ENCODE measurements around the gene GJD3. TPM values are rescaled to one million over a fixed set of nuclear protein-coding genes. Genes with fewer than 3 reads are reported as not detected.

Gene GJD3
- total RNA-seq, 1 donor from 2014 or later: not detected

DNA sequence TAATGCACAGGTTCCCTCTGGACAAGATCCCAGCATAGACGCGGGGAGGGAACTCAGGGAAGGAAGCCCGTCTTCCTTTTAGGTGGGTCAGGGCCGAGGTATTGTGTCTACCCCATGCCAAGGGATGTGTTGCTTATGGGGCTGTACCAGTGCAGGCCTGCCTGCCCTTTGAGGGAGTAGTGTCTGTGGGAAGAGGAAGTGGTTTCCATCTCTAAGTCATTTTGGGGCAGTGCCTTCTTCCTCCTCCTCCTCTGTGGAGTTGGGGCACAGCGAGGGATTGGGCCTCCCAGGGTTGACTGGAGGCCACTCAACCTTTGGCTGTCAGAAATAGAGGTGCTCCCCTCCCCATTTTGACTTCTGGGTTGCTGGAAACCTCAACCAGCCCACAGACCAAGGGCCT is 26.5 kb downstream of the GJD3 start:
- peaks cover 54% of the 10 kb centered on the region for H3K27me3 ChIP-seq
- Mint-ChIP-seq H3K9me3 (no peaks in the 10 kb centered on the region), H3K4me1 (peaks cover 21% of the 10 kb centered on the region), H3K27ac (no peak overlapping the region), H3K4me3 (no peak overlapping the region), H3K36me3 (no peaks in the 10 kb centered on the region), H3K27me3 (ENCODE audit: insufficient read depth, low read depth) (no peaks in the 10 kb centered on the region)
- no peak overlapping the region for H3K4me3 ChIP-seq
- H3K4me1 ChIP-seq: peaks cover 29% of the 10 kb centered on the region
- H2AFZ ChIP-seq (replicated peaks): no peak overlapping the region
- H3K79me2 ChIP-seq (ENCODE audit: low read depth): peaks cover 3% of the 10 kb centered on the region
- peaks cover 77% of the 10 kb centered on the region for H4K20me1 ChIP-seq (ENCODE audit: low read depth)
- no peaks in the 10 kb centered on the region for H3K36me3 ChIP-seq
- H3K9ac ChIP-seq: no peak overlapping the region
- no peak overlapping the region for H3K4me2 ChIP-seq
- H3K9me3 ChIP-seq (ENCODE audit: low read depth): no peaks in the 10 kb centered on the region
- H3K27ac ChIP-seq: no peak overlapping the region
- H3F3A ChIP-seq (ENCODE audit: low read depth): peaks cover 21% of the 10 kb centered on the region
- no peak for TF ChIP-seq CTCF (IDR thresholded peaks at IDR 0.05)
- TF ChIP-seq EZH2phosphoT487 (IDR thresholded peaks at IDR 0.05): no peak
- no peak for TF ChIP-seq EZH2 (IDR thresholded peaks at IDR 0.05)
- no peak for DNase-seq (ENCODE audit: low spot score)

DNA sequence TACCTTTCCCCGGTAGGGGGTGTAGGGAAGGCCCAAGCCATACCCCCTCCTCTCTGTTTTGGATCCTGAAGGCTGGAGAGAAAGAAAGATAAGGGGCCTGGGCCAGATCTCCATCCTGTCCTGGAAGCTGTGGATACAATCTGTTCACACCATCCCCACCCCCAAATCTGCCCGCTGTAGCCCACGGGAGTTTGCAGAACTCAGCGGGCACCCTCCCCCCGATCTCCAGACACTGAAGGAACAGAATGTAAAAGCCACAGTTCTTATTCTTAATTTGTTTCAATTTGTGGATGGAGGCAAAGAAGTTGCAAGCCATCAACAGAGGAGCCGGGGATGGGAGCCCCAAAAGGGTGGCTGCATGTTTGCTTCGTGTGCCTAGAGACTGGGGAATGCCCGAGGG is 27.2 kb downstream of the GJD3 start:
- Mint-ChIP-seq H3K36me3 (peaks cover 3% of the 10 kb centered on the region), H3K4me1 (peaks cover 15% of the 10 kb centered on the region), H3K27me3 (ENCODE audit: insufficient read depth, low read depth) (no peaks in the 10 kb centered on the region), H3K4me3 (no peak overlapping the region), H3K9me3 (no peaks in the 10 kb centered on the region), H3K27ac (no peak overlapping the region)
- H3K9me3 ChIP-seq (ENCODE audit: low read depth): no peaks in the 10 kb centered on the region
- TF ChIP-seq EZH2phosphoT487 (IDR thresholded peaks at IDR 0.05) (no peak), CTCF (IDR thresholded peaks at IDR 0.05) (no peak), EZH2 (IDR thresholded peaks at IDR 0.05) (no peak)
- no peak overlapping the region for H2AFZ ChIP-seq (replicated peaks)
- no peak overlapping the region for H3K9ac ChIP-seq
- H3K27me3 ChIP-seq: peaks cover 47% of the 10 kb centered on the region
- H4K20me1 ChIP-seq (ENCODE audit: low read depth): peaks cover 74% of the 10 kb centered on the region
- H3K79me2 ChIP-seq (ENCODE audit: low read depth): peaks cover 3% of the 10 kb centered on the region
- H3K4me2 ChIP-seq: no peak overlapping the region
- H3K4me3 ChIP-seq: no peak overlapping the region
- no peaks in the 10 kb centered on the region for H3K36me3 ChIP-seq
- peaks cover 22% of the 10 kb centered on the region for H3K4me1 ChIP-seq
- DNase-seq (ENCODE audit: low spot score): no peak
- no peak overlapping the region for H3K27ac ChIP-seq
- peaks cover 14% of the 10 kb centered on the region for H3F3A ChIP-seq (ENCODE audit: low read depth)

- H3K27ac ChIP-seq: no peak overlapping the region
- Mint-ChIP-seq H3K36me3 (peaks cover 3% of the 10 kb centered on the region), H3K4me3 (no peak overlapping the region), H3K9me3 (no peaks in the 10 kb centered on the region), H3K27ac (no peak overlapping the region), H3K27me3 (ENCODE audit: insufficient read depth, low read depth) (no peaks in the 10 kb centered on the region), H3K4me1 (peaks cover 12% of the 10 kb centered on the region)
- H3K36me3 ChIP-seq: no peaks in the 10 kb centered on the region
- TF ChIP-seq CTCF (IDR thresholded peaks at IDR 0.05): no peak
- TF ChIP-seq EZH2 (IDR thresholded peaks at IDR 0.05): no peak
- TF ChIP-seq EZH2phosphoT487 (IDR thresholded peaks at IDR 0.05): no peak
- H3K27me3 ChIP-seq: peaks cover 33% of the 10 kb centered on the region
- H3K4me2 ChIP-seq: no peak overlapping the region
- peaks cover 16% of the 10 kb centered on the region for H3K4me1 ChIP-seq
- H3K9ac ChIP-seq: no peak overlapping the region
- H3K79me2 ChIP-seq (ENCODE audit: low read depth): peaks cover 3% of the 10 kb centered on the region
- no peaks in the 10 kb centered on the region for H3K9me3 ChIP-seq (ENCODE audit: low read depth)
- H3K4me3 ChIP-seq: no peak overlapping the region
- no peak for DNase-seq (ENCODE audit: low spot score)
- H4K20me1 ChIP-seq (ENCODE audit: low read depth): peaks cover 68% of the 10 kb centered on the region
- no peak overlapping the region for H2AFZ ChIP-seq (replicated peaks)
- peaks cover 5% of the 10 kb centered on the region for H3F3A ChIP-seq (ENCODE audit: low read depth)
Observed at GRCh38 chr17:40335620-40336019, 28.9 kb downstream of the GJD3 start.

All from neural progenitor cell (in vitro differentiated cells).